HEK293T (cell line): Measurements from ENCODE around the gene FHOD1.

ENCODE experiments used
- ARNT ChIP-seq: fragments of 450-650 bp; IDR thresholded peaks from 2 replicates; pipeline ENCODE4 v1.6.1; 2017; ENCODE audit warnings: mild to moderate bottlenecking
- BHLHE40 ChIP-seq: fragments of 450-650 bp; IDR thresholded peaks from 2 replicates; pipeline ENCODE4 v1.6.1; 2016; ENCODE audit warnings: mild to moderate bottlenecking, moderate library complexity, borderline replicate concordance
- FOXA1 ChIP-seq: fragments of 450-650 bp; IDR thresholded peaks from 2 replicates; pipeline ENCODE4 v1.6.1; 2016; ENCODE audit warnings: mild to moderate bottlenecking
- FOXK2 ChIP-seq: fragments of 450-650 bp; IDR thresholded peaks from 2 replicates; pipeline ENCODE4 v1.6.1; 2016; ENCODE audit warnings: mild to moderate bottlenecking
- FOXM1 ChIP-seq: fragments of 450-650 bp; IDR thresholded peaks from 2 replicates; pipeline ENCODE4 v1.6.1; 2017; ENCODE audit warnings: mild to moderate bottlenecking, borderline replicate concordance
- L3MBTL2 ChIP-seq: fragments of 450-650 bp; conservative IDR thresholded peaks from 2 replicates; pipeline ENCODE4 v1.6.1; 2016; ENCODE audit warnings: mild to moderate bottlenecking
- PKNOX1 ChIP-seq: fragments of 450-650 bp; IDR thresholded peaks from 2 replicates; pipeline ENCODE4 v1.6.1; 2016
- TARDBP ChIP-seq: fragments of 450-650 bp; IDR thresholded peaks from 2 replicates; pipeline ENCODE4 v1.6.1; 2016
- ZNF384 ChIP-seq: fragments of 450-650 bp; IDR thresholded peaks from 2 replicates; pipeline ENCODE4 v1.6.1; 2016

GRCh38 chr16:67248073-67248400 is 756 bp upstream of the FHOD1 start:
- TF ChIP-seq ARNT (no peak), PKNOX1 (no peak), FOXM1 (no peak), L3MBTL2 (no peak), FOXK2 (no peak), BHLHE40 (no peak), FOXA1 (no peak), TARDBP (no peak), ZNF384 (no peak)
